GM21717 (cell line): ENCODE data around the gene RPS6KA3.
"Not testable (repeated sequence)": the region's sequence is repeated elsewhere in the genome, so short reads cannot be mapped to it uniquely, and the experiment has no call there.

Source experiments
- ATAC-seq: cut with Tn5 transposase; IDR thresholded peaks from one replicate; pipeline ENCODE4 v1.9.1; 2021; ENCODE audit warnings: mild to moderate bottlenecking, moderate library complexity; ENCODE audit not compliant: unreplicated experiment

The RPS6KA3 gene

GRCh38 chrX:20149326-20149725, 117.4 kb downstream of the RPS6KA3 start:
- ATAC-seq: no peak

- ATAC-seq: no peak
Measured at GRCh38 chrX:20147561-20147960, 119.1 kb downstream of the RPS6KA3 start.

- ATAC-seq: no peak
Measured at GRCh38 chrX:20144491-20144890, 122.2 kb downstream of the RPS6KA3 start.

- ATAC-seq: no peak
Measured at GRCh38 chrX:20143561-20143960, 123.1 kb downstream of the RPS6KA3 start.

- no peak for ATAC-seq
Measured at GRCh38 chrX:20143111-20143510, 123.6 kb downstream of the RPS6KA3 start.

GRCh38 chrX:20141281-20142220, 125.2 kb downstream of the RPS6KA3 start, which contains the start of gene EIF1AX:
EIF1AX (minus strand) TSS chrX:20141838; CDS start chrX:20141640, 198 bp downstream.
- ATAC-seq: peak; percentile 99

GRCh38 chrX:20140420-20140819, 126.3 kb downstream of the RPS6KA3 start:
- ATAC-seq: no peak

- ATAC-seq: no peak
Measured at GRCh38 chrX:20139966-20140365, 126.7 kb downstream of the RPS6KA3 start.

- no peak for ATAC-seq
Measured at GRCh38 chrX:20135944-20136343, 130.8 kb downstream of the RPS6KA3 start.

GRCh38 chrX:20132666-20133065, 134.0 kb downstream of the RPS6KA3 start:
- ATAC-seq: no peak

- ATAC-seq: no peak
Measured at GRCh38 chrX:20130357-20130756, 136.4 kb downstream of the RPS6KA3 start.

GRCh38 chrX:20129547-20129946, 137.2 kb downstream of the RPS6KA3 start:
- no peak for ATAC-seq

- ATAC-seq: no peak
Measured at GRCh38 chrX:20128670-20129069, 138.0 kb downstream of the RPS6KA3 start.

GRCh38 chrX:20127440-20127839, 139.3 kb downstream of the RPS6KA3 start:
- not testable (repeated sequence) for ATAC-seq

GRCh38 chrX:20126833-20127232, 139.9 kb downstream of the RPS6KA3 start:
- not testable (repeated sequence) for ATAC-seq

GRCh38 chrX:20124964-20125363, 141.7 kb downstream of the RPS6KA3 start:
- no peak for ATAC-seq

GRCh38 chrX:20118065-20118824, 148.5 kb downstream of the RPS6KA3 start:
- ATAC-seq: no peak

- no peak for ATAC-seq
Measured at GRCh38 chrX:20116577-20117240, 150.0 kb downstream of the RPS6KA3 start, which contains the start of gene MAP7D2. MAP7D2 (minus strand) TSS chrX:20116907; CDS start chrX:20116879, 28 bp downstream.

- ATAC-seq: no peak
Measured at GRCh38 chrX:20116087-20116576, 150.6 kb downstream of the RPS6KA3 start.

GRCh38 chrX:20112022-20112774, 154.5 kb downstream of the RPS6KA3 start:
- ATAC-seq: no peak
